Erythroblast (primary cell): ENCODE results near the gene QSOX1.

Source experiments
- GATA1 ChIP-seq: IDR thresholded peaks from 2 replicates; pipeline ENCODE4 v1.6.1; 2011; ENCODE audit warnings: low read depth, mild to moderate bottlenecking, control low read depth, low read length, moderate library complexity
- POLR2A ChIP-seq: IDR thresholded peaks from 2 replicates; pipeline ENCODE4 v1.6.1; 2011; ENCODE audit warnings: mild to moderate bottlenecking, low read length

- TF ChIP-seq POLR2A: no peak
- TF ChIP-seq GATA1: no peak
Measured at GRCh38 chr1:180195916-180196315, 41.2 kb downstream of the QSOX1 start.
